ENCODE measurements around the gene AHNAK.
"Not testable (repeated sequence)": the region's sequence is repeated elsewhere in the genome, so short reads cannot be mapped to it uniquely, and the experiment has no call there.

AHNAK gene

DNA sequence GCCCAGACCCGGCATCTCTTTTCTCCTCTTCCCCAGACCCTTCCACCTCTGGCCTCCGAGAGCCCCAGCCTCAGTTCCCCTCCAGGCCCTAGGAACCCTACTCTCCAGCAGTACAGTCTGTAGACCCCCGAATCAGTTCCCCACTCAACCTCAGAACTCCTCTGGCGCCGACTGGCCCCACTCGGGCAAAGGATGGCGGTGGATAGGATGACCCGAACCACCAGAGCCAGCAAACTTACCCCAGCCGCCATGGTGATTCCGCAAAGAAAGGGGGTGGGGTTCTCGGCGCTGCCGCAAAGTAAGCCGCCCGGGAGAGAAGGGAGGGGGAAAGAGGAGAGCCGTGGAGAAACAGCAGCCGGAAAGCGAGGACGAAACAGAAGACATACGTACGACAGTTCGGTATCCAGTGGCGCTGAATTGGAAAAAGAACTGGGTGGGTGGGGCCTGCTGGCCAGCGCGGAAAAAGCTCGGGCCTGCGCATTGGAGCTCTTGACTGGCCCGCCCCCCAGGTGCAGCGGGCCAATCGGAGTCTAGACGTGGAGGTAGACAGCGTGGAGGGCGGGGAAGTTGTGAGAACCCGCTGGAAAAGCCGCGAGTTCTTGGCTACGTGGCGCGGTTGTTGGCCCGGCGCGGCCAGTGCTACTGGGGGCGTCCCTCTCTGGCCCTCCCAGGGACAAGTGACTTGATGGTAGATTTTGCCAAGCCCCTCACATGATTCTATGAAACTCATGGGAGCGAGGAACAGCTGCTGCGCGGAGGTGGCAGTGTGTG, 27.2 kb upstream of the AHNAK start, which contains the start of gene EEF1G:
EEF1G (minus strand) TSS at position 300 of the 771 bp plus-strand sequence; CDS start at position 251, 49 bp downstream.
- DNase-seq (ENCODE audit: low read depth), result peak; percentile 95

DNA sequence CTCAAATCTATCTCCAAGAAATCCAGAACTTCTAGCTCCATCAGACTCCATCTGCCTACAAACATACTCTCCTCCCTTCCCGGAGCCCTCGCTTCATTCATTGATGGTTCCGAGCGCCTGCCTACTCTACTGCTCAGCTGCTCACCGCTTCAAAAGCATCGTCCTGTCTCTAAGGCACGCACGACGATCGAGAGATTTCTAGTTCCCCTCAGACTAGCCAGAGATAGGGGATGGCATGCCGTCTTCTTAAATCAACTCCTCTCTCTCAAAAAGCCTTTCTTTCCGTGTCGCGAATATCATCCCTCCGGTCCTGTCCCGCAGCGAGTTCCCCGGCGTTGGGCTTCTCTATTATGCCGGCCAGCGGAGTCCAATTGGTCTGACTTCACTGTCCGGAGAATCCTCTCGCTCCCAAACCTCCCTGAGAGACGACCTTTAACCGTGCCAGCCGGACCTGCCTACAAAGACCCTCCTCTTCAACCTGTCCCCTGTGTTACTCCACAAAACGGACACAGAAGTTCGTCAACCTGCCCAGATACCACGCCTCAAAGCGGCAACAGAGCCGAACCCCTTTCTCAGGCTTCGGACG, 26.5 kb upstream of the AHNAK start:
- no peak for DNase-seq (ENCODE audit: low read depth)

- DNase-seq (ENCODE audit: low read depth), result no peak
Observed at GRCh38 chr11:62572431-62572830, 25.8 kb upstream of the AHNAK start.

- not testable (repeated sequence) for DNase-seq (ENCODE audit: low read depth)
Observed at GRCh38 chr11:62571493-62571892, 24.9 kb upstream of the AHNAK start.

GRCh38 chr11:62570903-62571302, 24.3 kb upstream of the AHNAK start:
- not testable (repeated sequence) for DNase-seq (ENCODE audit: low read depth)

GRCh38 chr11:62569611-62570010, 23.0 kb upstream of the AHNAK start:
- DNase-seq (ENCODE audit: low read depth), result no peak

GRCh38 chr11:62567018-62567633, 20.5 kb upstream of the AHNAK start:
- no peak for DNase-seq (ENCODE audit: low read depth)

DNA sequence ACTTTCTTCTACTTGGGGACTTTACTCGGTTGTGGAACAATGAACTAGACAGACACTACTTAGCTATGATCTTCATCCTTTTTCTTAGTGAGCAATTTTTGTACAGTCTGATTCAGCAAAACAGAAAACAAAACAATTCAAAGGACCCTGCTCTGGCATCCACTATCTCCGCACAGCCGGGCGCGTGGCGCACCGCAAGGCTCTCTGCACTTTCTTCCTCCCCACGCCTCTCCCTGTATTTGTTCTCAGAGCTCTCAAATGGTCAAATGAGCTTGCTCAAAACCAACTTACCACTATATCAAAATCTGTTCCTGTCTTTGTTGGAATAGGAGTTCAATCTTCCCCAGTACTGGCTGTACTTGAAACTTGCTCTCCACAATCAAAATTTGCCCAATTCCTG, 19.6 kb upstream of the AHNAK start:
- DNase-seq (ENCODE audit: low read depth), result no peak

DNA sequence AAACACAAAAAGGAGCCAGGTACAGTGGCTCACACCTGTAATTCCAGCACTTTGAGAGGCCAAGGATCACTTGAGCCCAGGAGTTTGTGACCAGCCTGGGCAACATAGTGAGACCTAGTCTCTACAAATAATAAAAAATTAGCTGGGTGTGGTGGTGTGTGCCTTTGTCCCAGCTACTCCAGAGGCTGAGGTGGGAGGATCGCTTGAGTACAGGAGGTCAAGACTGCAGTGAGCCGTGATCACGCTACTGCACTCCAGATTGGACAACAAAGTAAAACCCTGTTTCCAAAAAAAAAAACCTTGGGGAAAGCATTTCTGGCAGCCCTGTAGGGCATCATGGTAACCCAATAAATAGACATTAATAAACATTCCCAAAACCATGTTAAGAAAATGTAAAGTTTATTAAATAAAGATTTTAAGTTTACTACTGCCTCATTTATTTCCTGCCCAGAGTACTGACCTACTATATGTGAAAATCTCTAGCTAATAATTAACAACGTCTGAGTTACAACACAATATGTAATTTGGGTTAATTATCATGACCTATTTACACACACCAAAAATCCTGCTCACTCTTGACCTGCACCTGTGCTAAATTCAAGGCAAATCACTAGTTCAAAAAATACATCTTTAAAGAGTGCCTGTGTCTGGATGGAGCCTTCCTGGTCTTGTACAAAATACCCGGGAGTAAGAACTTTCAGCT, 18.6 kb upstream of the AHNAK start:
- no peak for DNase-seq (ENCODE audit: low read depth)

DNA sequence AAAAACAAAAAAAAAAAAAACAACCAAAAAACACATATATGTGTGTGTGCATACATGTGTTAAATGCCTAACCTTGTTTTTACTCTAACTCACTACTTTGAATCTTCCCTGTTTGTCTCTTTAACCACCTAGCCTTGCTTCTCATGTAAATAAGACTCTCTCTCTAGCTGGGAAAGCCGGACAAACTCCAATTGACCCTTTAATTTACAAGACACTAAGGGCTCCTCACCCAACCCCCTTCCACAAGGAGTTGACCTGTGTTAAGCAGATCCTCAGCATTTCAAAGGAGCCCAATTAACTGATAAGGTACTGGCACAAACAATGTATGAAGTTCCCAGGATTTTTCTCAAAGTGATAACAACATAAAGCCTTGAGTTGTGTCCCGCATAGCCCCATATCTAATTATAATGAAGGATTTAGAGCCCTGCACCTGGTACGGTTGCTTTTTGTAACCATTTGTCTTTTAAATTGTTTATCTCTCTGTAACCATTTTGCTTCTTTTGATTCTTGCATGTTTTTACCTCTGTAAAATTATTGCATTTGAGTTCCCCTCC, 15.1 kb upstream of the AHNAK start:
- not testable (repeated sequence) for DNase-seq (ENCODE audit: low read depth)

GRCh38 chr11:62560566-62561103, 14.0 kb upstream of the AHNAK start:
- DNase-seq (ENCODE audit: low read depth), result peak; percentile 78

GRCh38 chr11:62559626-62560025, 13.0 kb upstream of the AHNAK start:
- not testable (repeated sequence) for DNase-seq (ENCODE audit: low read depth)

DNA sequence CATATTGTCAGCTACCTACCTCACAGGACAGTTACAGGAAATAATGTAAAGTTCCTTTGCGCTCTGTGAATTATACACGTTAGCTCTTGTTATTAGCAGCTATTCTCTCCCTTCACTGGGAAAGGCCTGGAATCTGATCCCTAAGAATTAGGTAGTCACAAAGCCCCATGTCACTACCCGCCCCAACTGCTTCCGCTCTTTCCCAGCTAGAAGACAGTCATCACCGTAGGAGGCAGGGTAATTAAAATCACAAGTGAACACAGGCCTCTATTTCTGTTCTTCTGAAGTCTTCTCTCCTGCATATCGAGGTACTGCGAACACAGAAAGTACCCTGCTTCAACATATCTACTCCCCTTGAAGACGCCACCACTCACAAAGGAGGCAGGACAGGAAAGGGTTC, 12.6 kb upstream of the AHNAK start:
- DNase-seq (ENCODE audit: low read depth), result no peak

DNA sequence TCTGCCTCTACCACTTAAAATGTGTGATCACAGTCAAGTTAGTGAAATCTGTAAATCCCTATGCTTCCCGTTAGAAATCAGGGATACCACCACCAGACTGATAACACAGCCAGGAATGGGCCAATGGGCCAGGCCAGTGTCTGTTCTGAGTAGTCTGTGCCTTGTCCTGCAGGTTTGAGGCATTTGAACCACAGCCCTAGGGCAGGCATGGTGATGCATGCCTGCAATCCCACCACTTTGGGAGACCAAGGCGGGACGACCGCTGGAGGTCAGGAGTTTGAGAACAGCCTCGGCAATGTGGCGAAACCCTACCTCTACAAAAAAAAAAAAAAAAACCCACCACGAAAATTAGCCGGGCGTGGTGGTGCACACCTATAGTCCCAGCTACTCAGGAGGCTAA, 12.1 kb upstream of the AHNAK start:
- DNase-seq (ENCODE audit: low read depth), result no peak

- peak; percentile 33 for DNase-seq (ENCODE audit: low read depth)
Observed at GRCh38 chr11:62556875-62557631, 10.4 kb upstream of the AHNAK start.

DNA sequence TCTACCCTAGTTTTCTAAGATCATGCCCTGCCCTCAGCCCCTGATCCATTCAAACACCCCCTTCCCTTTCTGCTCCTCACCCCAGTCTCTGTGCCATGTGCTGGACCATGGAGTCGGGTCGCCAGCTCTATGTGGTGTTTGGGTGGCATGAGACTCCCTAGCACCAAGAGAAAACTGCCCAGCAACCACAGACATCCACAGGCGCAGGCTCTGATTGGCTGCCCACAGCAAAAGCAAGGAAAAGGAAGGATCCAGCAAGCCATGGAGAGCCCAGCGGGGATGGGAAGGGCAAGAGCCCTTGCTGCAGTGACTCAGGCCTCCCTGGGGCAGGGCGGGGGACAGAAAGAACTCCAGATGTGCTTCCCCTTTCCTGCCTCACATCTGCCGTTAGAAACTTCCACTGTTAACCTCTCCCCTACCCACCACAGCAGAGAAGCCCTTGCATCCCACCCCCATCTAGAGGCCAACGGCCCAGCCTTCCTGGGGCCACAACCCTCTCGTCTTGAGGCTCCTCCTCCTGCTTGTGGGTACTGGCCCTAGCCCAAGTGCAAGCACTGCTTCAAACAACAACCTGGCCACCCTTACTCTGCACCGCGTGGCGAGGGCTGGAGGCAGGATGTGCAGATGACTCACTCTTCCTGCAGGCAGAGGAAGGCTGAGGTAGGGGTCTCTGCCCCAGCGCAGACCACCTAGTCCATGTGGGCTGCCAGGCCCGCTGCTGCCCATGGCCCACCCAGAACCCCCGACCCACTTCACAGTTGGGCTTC, 9.7 kb upstream of the AHNAK start:
- peak; percentile 70 for DNase-seq (ENCODE audit: low read depth)

- no peak for DNase-seq (ENCODE audit: low read depth)
Observed at GRCh38 chr11:62555464-62556107, 9.0 kb upstream of the AHNAK start.

DNA sequence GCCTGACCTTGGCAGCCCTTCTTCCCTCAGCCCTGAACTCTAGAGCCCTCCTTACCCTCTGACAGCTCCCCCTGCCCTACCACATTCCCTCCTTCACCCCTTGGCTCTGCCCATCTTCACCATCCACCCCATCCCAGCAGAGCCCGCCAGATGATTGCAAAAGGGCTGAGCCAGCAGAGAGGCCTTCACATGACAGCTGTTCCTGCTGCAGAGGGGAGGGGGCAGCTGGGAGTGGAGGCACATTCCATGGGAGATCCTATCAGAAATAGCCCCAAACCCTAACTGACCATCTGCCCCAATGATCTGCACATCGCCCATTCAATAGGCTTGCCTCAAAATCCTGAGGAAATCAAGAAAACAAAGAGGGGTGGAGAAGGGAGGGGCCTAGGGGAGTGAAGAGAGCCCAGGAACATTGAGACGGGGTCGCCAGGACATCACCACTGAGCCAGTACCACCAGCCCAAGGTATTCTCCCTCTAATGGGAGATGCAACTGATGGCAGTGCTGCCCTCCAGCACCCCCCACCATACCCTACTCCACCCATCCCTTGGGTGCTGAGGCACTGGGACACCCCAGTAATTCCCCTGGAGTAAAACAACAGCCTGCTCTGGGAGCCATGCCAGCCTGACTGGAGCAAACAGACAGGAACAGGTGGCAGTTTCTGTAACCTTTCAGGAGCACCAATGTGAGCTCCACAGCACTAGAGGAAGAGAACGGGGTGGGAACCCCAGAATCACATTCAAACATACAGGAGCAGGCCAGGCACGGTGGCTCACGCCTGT, 8.0 kb upstream of the AHNAK start:
- DNase-seq (ENCODE audit: low read depth), result no peak

GRCh38 chr11:62553839-62554361, 7.3 kb upstream of the AHNAK start:
- DNase-seq (ENCODE audit: low read depth), result no peak
